GM12878 (cell line): ENCODE data around the gene HLA-DPB1. TPM values are rescaled to one million over a fixed set of nuclear protein-coding genes. Genes with fewer than 3 reads are reported as not detected.

Experiments used
- ASH2L ChIP-seq: fragments of 300-600, 200-600 bp; sonication (generic); IDR thresholded peaks from 2 replicates; pipeline ENCODE4 v1.6.1; 2017; ENCODE audit warnings: low read depth, mild to moderate bottlenecking, borderline replicate concordance
- BCL3 ChIP-seq: IDR thresholded peaks from 2 replicates; pipeline ENCODE4 v1.6.1; 2011; ENCODE audit warnings: borderline replicate concordance, low read depth, mild to moderate bottlenecking, moderate library complexity, low read length; ENCODE audit not compliant: insufficient read depth, poor library complexity, severe bottlenecking
- BMI1 ChIP-seq: fragments of 450-650 bp; IDR thresholded peaks from 2 replicates; pipeline ENCODE4 v1.6.1; 2016; ENCODE audit warnings: mild to moderate bottlenecking, moderate library complexity, borderline replicate concordance
- EGR1 ChIP-seq, 2 experiments: IDR thresholded peaks; 1 replicate in 1 of 2; 2 replicates in 1 of 2; pipeline ENCODE4 v1.6.1; 2011 to 2012; ENCODE audit warnings: low read depth in 2 of 2, low read length in 2 of 2, borderline replicate concordance in 1 of 2, mild to moderate bottlenecking in 1 of 2, moderate library complexity in 1 of 2
- ESRRA ChIP-seq: IDR thresholded peaks from 2 replicates; pipeline ENCODE4 v1.6.1; 2012; ENCODE audit warnings: mild to moderate bottlenecking, low read length, improper control_type of control experiment
- HSF1 ChIP-seq: fragments of 150-350 bp; IDR thresholded peaks from 2 replicates; pipeline ENCODE4 v1.6.1; 2014; ENCODE audit warnings: mild to moderate bottlenecking, low read depth, low read length
- KAT2A ChIP-seq: conservative IDR thresholded peaks from 2 replicates; pipeline ENCODE4 v1.6.1; 2011; ENCODE audit warnings: low read depth, low read length; ENCODE audit not compliant: control insufficient read depth
- MYB ChIP-seq: fragments of 150-350 bp; IDR thresholded peaks from 2 replicates; pipeline ENCODE4 v1.6.1; 2014; ENCODE audit warnings: mild to moderate bottlenecking, low read depth, low read length, borderline replicate concordance
- NFIC ChIP-seq: IDR thresholded peaks from 2 replicates; pipeline ENCODE4 v1.6.1; 2012; ENCODE audit warnings: low read depth, mild to moderate bottlenecking, inconsistent platforms, low read length, moderate library complexity
- NFXL1 ChIP-seq: fragments of 450-650 bp; IDR thresholded peaks from 2 replicates; pipeline ENCODE4 v1.6.1; 2017; ENCODE audit warnings: antibody characterized with exemption, mild to moderate bottlenecking, borderline replicate concordance
- NFYB ChIP-seq: IDR thresholded peaks from 2 replicates; pipeline ENCODE4 v1.6.1; 2011; ENCODE audit warnings: low read depth, mild to moderate bottlenecking, low read length, improper control_type of control experiment, moderate library complexity; ENCODE audit not compliant: insufficient read depth
- PAX5 ChIP-seq: IDR thresholded peaks from 2 replicates; pipeline ENCODE4 v1.6.1; 2011; ENCODE audit warnings: low read depth, low read length, borderline replicate concordance
- REST ChIP-seq: IDR thresholded peaks from 2 replicates; pipeline ENCODE4 v1.6.1; 2012; ENCODE audit warnings: mild to moderate bottlenecking, low read depth, low read length
- RUNX3 ChIP-seq: IDR thresholded peaks from 2 replicates; pipeline ENCODE4 v1.6.1; 2012; ENCODE audit warnings: low read length, inconsistent platforms
- SPI1 ChIP-seq: IDR thresholded peaks from 2 replicates; pipeline ENCODE4 v1.6.1; 2011; ENCODE audit warnings: low read depth, mild to moderate bottlenecking, low read length, moderate library complexity, borderline replicate concordance; ENCODE audit not compliant: insufficient read depth
- SRF ChIP-seq, 2 experiments: IDR thresholded peaks; 2 replicates each; pipeline ENCODE4 v1.6.1; 2011; ENCODE audit warnings: low read depth in 2 of 2, low read length in 2 of 2, mild to moderate bottlenecking in 1 of 2, moderate library complexity in 1 of 2
- STAT1 ChIP-seq: fragments of 450-650 bp; conservative IDR thresholded peaks from 2 replicates; pipeline ENCODE4 v1.6.1; 2014; ENCODE audit warnings: antibody characterized with exemption, mild to moderate bottlenecking
- STAT3 ChIP-seq: IDR thresholded peaks from 2 replicates; pipeline ENCODE4 v1.6.1; 2011; ENCODE audit warnings: low read depth, low read length, improper control_type of control experiment
- WRNIP1 ChIP-seq: IDR thresholded peaks from 2 replicates; pipeline ENCODE4 v1.6.1; 2011; ENCODE audit warnings: low read depth, low read length, improper control_type of control experiment, borderline replicate concordance
- YBX1 ChIP-seq: fragments of 450-650 bp; IDR thresholded peaks from 2 replicates; pipeline ENCODE4 v1.6.1; 2016; ENCODE audit warnings: antibody characterized with exemption
- ZNF274 ChIP-seq: IDR thresholded peaks from one replicate; pipeline ENCODE4 v1.8.0; 2011; ENCODE audit not compliant: insufficient read length, insufficient read depth
- ZSCAN29 ChIP-seq: fragments of 450-650 bp; IDR thresholded peaks from 2 replicates; pipeline ENCODE4 v1.6.1; 2017; ENCODE audit warnings: mild to moderate bottlenecking, moderate library complexity
- ZZZ3 ChIP-seq: IDR thresholded peaks from 2 replicates; pipeline ENCODE4 v1.6.1; 2011; ENCODE audit warnings: low read depth; ENCODE audit not compliant: control insufficient read depth, insufficient read length
- polyA plus RNA-seq, 11 experiments: library from polyadenylated mRNA; depleted of rRNA in 4 of 11; unstranded in 6 of 11; stranded (reverse) in 5 of 11; fragments of >200 nt; fragmentation: Nextera tagmentation in 4 of 11; fragmentation: Illumina TruSeq in 1 of 11; extraction: Ambion mirVana in 4 of 11; extraction: Trizol in 1 of 11; gene quantifications; 1 replicate in 1 of 11; 2 replicates in 10 of 11; pipeline versions ENCODE4 v1.2.1 to v1.2.3, GENCODE V29; 2011 to 2016; ENCODE audit warnings: inconsistent platforms in 2 of 11, missing spikeins in 2 of 11, low read depth in 1 of 11
- total RNA-seq, 4 experiments: library from RNA; depleted of rRNA in 3 of 4; stranded (reverse); fragments of >200 nt in 3 of 4; fragmentation: Illumina TruSeq in 1 of 4; extraction: Trizol in 1 of 4; gene quantifications; 2 replicates each; pipeline versions ENCODE4 v1.2.1 to v1.2.3, GENCODE V29; 2013 to 2021
- TF ChIP-seq, protein P1 (sequence below): IDR thresholded peaks from 2 replicates; pipeline ENCODE4 v1.6.1; 2012; ENCODE audit warnings: low read depth, low read length, improper control_type of control experiment

HLA-DPB1 gene
- total and polyA plus RNA-seq, 10 of the 15 experiments (the other 5 are each of a cell fraction or from before 2014, with no cell fraction given), result 101 to 675 (median 352) TPM

GRCh38 chr6:33061987-33062386 lies 13.8 kb upstream of the HLA-DPB1 start (continued):
- TF ChIP-seq HSF1 (no peak), NFXL1 (no peak), BCL3 (no peak), ZZZ3 (no peak), SPI1 (peak; percentile 99), WRNIP1 (no peak), KAT2A (no peak), STAT1 (no peak), ZNF274 (no peak), REST (peak; percentile 68), ZSCAN29 (no peak), BMI1 (no peak; the same call in 1 of the 2 replicates), ESRRA (no peak), YBX1 (no peak), SRF (IDR thresholded peaks at IDR 0.05; ENCODE audit: low read depth in 2 of 2, low read length in 2 of 2) (peak; percentile 98 to 100), PAX5 (no peak), NFYB (no peak), NFIC (0 out of 2 replicates have a peak, but pooled peaks have one; percentile 17), RUNX3 (peak; percentile 55), ASH2L (no peak), EGR1 (IDR thresholded peaks at IDR 0.05; ENCODE audit: borderline replicate concordance in 1 of 2, low read depth in 2 of 2, low read length in 2 of 2) (no peak), MYB (no peak), STAT3 (no peak)
- TF ChIP-seq, protein P1, sequence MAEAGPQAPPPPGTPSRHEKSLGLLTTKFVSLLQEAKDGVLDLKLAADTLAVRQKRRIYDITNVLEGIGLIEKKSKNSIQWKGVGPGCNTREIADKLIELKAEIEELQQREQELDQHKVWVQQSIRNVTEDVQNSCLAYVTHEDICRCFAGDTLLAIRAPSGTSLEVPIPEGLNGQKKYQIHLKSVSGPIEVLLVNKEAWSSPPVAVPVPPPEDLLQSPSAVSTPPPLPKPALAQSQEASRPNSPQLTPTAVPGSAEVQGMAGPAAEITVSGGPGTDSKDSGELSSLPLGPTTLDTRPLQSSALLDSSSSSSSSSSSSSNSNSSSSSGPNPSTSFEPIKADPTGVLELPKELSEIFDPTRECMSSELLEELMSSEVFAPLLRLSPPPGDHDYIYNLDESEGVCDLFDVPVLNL, result no peak
